RWPE2 (cell line): Measurements from ENCODE around the gene ARL5B.

ENCODE experiments used
- ATAC-seq: fragments of 200-7000 bp; cut with Tn5 transposase; 3 replicates; pipeline ENCODE4 v1.9.1; 2021; ENCODE audit warnings: low read depth
- DNase-seq: peaks from one replicate; pipeline ENCODE4 v3.0.0-alpha.2; 2020; ENCODE audit warnings: low spot score
- H3K27ac ChIP-seq: fragments of 450-650 bp; 2 replicates; pipeline ENCODE4 v1.5.1; 2017; ENCODE audit warnings: mild to moderate bottlenecking; ENCODE audit not compliant: poor library complexity, severe bottlenecking
- H3K27me3 ChIP-seq: fragments of 250-450 bp; sonication (Bioruptor Pico); 2 replicates; pipeline ENCODE4 v1.5.1; 2021; ENCODE audit warnings: mild to moderate bottlenecking, moderate library complexity; ENCODE audit not compliant: insufficient read depth, poor library complexity, severe bottlenecking
- H3K36me3 ChIP-seq: fragments of 250-450 bp; sonication (Bioruptor Pico); 2 replicates; pipeline ENCODE4 v1.5.1; 2020; ENCODE audit warnings: low read depth, mild to moderate bottlenecking, moderate library complexity
- H3K4me1 ChIP-seq: fragments of 250-450 bp; sonication (Bioruptor Pico); 2 replicates; pipeline ENCODE4 v1.5.1; 2021; ENCODE audit warnings: mild to moderate bottlenecking, moderate library complexity; ENCODE audit not compliant: insufficient read depth, poor library complexity, severe bottlenecking
- H3K4me3 ChIP-seq: fragments of 250-450 bp; sonication (Bioruptor Pico); 2 replicates; pipeline ENCODE4 v1.5.1; 2021; ENCODE audit warnings: mild to moderate bottlenecking, moderate library complexity; ENCODE audit not compliant: severe bottlenecking
- H3K9me3 ChIP-seq: fragments of 250-450 bp; sonication (Bioruptor Pico); 2 replicates; pipeline ENCODE4 v1.5.1; 2021; ENCODE audit warnings: mild to moderate bottlenecking, moderate library complexity; ENCODE audit not compliant: severe bottlenecking
- CTCF ChIP-seq: fragments of 450-650 bp; IDR thresholded peaks from one replicate; pipeline ENCODE4 v1.5.1; 2017; ENCODE audit warnings: mild to moderate bottlenecking, moderate library complexity; ENCODE audit not compliant: poor library complexity, severe bottlenecking

The ARL5B gene

GRCh38 chr10:18665815-18666558 lies 6.8 kb downstream of the ARL5B start:
- Histone ChIP-seq H3K9me3 (no peaks in the 10 kb centered on the region), H3K36me3 (peaks cover 44% of the 10 kb centered on the region), H3K4me3 (no peak overlapping the region), H3K27me3 (no peaks in the 10 kb centered on the region), H3K27ac (peak overlapping the region; percentile 75), H3K4me1 (peaks cover 40% of the 10 kb centered on the region)
- no peak for DNase-seq
- no peak for TF ChIP-seq CTCF
- peak; percentile 43; the same call in 2 of the 3 replicates for ATAC-seq

- H3K27me3 ChIP-seq, result no peaks in the 10 kb centered on the region
- DNase-seq (no peak), ATAC-seq (peak; percentile 88)
- H3K27ac ChIP-seq, result peak overlapping the region; percentile 75
- H3K4me3 ChIP-seq, result no peak overlapping the region
- H3K9me3 ChIP-seq, result no peaks in the 10 kb centered on the region
- peaks cover 33% of the 10 kb centered on the region for H3K4me1 ChIP-seq
- H3K36me3 ChIP-seq, result peaks cover 48% of the 10 kb centered on the region
- TF ChIP-seq CTCF, result no peak
Measured at GRCh38 chr10:18666810-18667209, 7.6 kb downstream of the ARL5B start.

- no peak for TF ChIP-seq CTCF
- no peaks in the 10 kb centered on the region for H3K27me3 ChIP-seq
- no peaks in the 10 kb centered on the region for H3K9me3 ChIP-seq
- no peak overlapping the region for H3K4me3 ChIP-seq
- no peak for ATAC-seq
- H3K27ac ChIP-seq, result peak overlapping the region; percentile 75
- peaks cover 30% of the 10 kb centered on the region for H3K4me1 ChIP-seq
- no peak for DNase-seq
- H3K36me3 ChIP-seq, result peaks cover 60% of the 10 kb centered on the region
Measured at GRCh38 chr10:18668026-18668425, 8.8 kb downstream of the ARL5B start.

- TF ChIP-seq CTCF, result no peak
Measured at GRCh38 chr10:18675086-18675801, 16.0 kb downstream of the ARL5B start.

GRCh38 chr10:18680754-18681153 lies 21.5 kb downstream of the ARL5B start:
- no peak overlapping the region for H3K4me3 ChIP-seq
- DNase-seq, result no peak
- H3K27ac ChIP-seq, result peak overlapping the region; percentile 97
- no peaks in the 10 kb centered on the region for H3K9me3 ChIP-seq
- H3K4me1 ChIP-seq, result peaks cover 38% of the 10 kb centered on the region
- H3K27me3 ChIP-seq, result no peaks in the 10 kb centered on the region
- ATAC-seq, result no peak
- peaks cover 27% of the 10 kb centered on the region for H3K36me3 ChIP-seq
- TF ChIP-seq CTCF, result no peak

More at GRCh38 chr10:18675086-18675801, 16.0 kb downstream of the ARL5B start:
- no peak overlapping the region for H3K4me3 ChIP-seq
- no peaks in the 10 kb centered on the region for H3K27me3 ChIP-seq
- no peak for DNase-seq
- peaks cover 79% of the 10 kb centered on the region for H3K36me3 ChIP-seq
- no peaks in the 10 kb centered on the region for H3K9me3 ChIP-seq
- no peaks in the 10 kb centered on the region for H3K4me1 ChIP-seq
- H3K27ac ChIP-seq, result no peak overlapping the region
- no peak for ATAC-seq
